VCaP (cell line): ENCODE data around the gene BRMS1L.
"Not testable (repeated sequence)": the region's sequence is repeated elsewhere in the genome, so short reads cannot be mapped to it uniquely, and the experiment has no call there.

Experiments
- H3K27ac ChIP-seq: fragments of 450-650 bp; 2 replicates; pipeline ENCODE4 v1.5.1; 2017
- TF ChIP-seq, protein P1 (sequence below): fragments of 450-650 bp; conservative IDR thresholded peaks from 2 replicates; pipeline ENCODE4 v1.5.1; 2017; ENCODE audit warnings: mild to moderate bottlenecking, moderate library complexity

The BRMS1L gene

GRCh38 chr14:35826952-35827416, 846 bp downstream of the BRMS1L start:
- TF ChIP-seq, protein P1, sequence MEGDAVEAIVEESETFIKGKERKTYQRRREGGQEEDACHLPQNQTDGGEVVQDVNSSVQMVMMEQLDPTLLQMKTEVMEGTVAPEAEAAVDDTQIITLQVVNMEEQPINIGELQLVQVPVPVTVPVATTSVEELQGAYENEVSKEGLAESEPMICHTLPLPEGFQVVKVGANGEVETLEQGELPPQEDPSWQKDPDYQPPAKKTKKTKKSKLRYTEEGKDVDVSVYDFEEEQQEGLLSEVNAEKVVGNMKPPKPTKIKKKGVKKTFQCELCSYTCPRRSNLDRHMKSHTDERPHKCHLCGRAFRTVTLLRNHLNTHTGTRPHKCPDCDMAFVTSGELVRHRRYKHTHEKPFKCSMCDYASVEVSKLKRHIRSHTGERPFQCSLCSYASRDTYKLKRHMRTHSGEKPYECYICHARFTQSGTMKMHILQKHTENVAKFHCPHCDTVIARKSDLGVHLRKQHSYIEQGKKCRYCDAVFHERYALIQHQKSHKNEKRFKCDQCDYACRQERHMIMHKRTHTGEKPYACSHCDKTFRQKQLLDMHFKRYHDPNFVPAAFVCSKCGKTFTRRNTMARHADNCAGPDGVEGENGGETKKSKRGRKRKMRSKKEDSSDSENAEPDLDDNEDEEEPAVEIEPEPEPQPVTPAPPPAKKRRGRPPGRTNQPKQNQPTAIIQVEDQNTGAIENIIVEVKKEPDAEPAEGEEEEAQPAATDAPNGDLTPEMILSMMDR = no peak
- H3K27ac ChIP-seq = peak overlapping the region; percentile 95

GRCh38 chr14:35827678-35828472, 1.7 kb downstream of the BRMS1L start:
- peak overlapping the region; percentile 95 for H3K27ac ChIP-seq
- TF ChIP-seq, protein P1 = no peak

- TF ChIP-seq, protein P1 = no peak
Observed at GRCh38 chr14:35829449-35829848, 3.3 kb downstream of the BRMS1L start.

GRCh38 chr14:35835208-35835982, 9.3 kb downstream of the BRMS1L start:
- H3K27ac ChIP-seq = no peak overlapping the region
- TF ChIP-seq, protein P1 = no peak

More at GRCh38 chr14:35829449-35829848, 3.3 kb downstream of the BRMS1L start:
- H3K27ac ChIP-seq = no peak overlapping the region

GRCh38 chr14:35841704-35842103, 15.6 kb downstream of the BRMS1L start:
- H3K27ac ChIP-seq = not testable (repeated sequence)

DNA sequence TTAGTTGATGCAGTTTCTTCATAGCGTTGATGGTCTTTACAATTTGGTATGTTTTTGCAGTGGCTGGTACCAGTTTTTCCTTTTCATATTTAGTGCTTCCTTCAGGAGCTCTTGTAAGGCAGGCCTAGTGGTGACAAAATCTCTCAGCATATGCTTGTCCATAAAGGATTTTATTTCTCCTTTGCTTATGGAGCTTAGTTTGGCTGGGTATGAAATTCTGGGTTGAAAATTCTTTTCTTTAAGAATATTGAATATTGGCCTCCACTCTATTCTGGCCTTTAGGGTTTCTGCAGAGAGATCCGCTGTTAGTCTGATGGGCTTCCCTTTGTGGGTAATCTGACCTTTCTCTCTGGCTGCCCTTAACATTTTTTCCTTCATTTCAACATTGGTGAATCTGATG, 16.1 kb downstream of the BRMS1L start:
- not testable (repeated sequence) for H3K27ac ChIP-seq

- TF ChIP-seq, protein P1 = no peak
- H3K27ac ChIP-seq = no peak overlapping the region
Observed at GRCh38 chr14:35844494-35844893, 18.4 kb downstream of the BRMS1L start.

GRCh38 chr14:35847636-35848035, 21.5 kb downstream of the BRMS1L start:
- TF ChIP-seq, protein P1 = no peak
- no peak overlapping the region for H3K27ac ChIP-seq
